Amygdala (tissue), 56 donors: ENCODE results near the gene LRRN3.

Source experiments
- DNase-seq, 56 donors: peaks; one replicate each; lab custom pipeline; 2025; lab: John Stamatoyannopoulos, UW

LRRN3 gene

DNA sequence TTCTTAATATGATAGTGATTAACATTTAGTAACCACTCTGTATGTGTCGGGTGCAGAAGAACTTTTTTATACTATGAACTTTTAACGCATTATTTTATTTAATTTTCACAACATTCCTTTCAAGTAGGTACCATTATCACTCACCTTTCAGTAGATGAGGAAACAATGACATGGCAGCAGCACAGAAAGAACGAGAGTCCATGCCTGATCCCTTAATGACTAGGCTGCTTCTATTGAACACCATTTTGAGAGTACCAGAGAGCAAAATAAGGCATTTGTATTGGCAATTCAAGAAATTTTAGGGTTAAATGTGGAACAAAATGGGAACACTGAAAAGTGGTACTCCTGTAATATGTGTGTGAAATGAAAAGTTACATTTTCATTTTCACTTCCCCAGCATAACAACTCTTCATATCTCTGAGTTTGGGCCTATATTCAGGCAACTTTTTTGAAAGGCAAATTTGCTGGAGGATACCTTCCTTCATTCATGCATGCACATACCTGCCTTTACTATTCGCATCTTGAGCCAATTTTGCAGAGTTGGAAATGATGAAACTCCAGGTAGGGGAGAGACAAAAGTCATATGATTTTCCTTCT is 12.8 kb downstream of the LRRN3 start:
- no peak for DNase-seq

DNA sequence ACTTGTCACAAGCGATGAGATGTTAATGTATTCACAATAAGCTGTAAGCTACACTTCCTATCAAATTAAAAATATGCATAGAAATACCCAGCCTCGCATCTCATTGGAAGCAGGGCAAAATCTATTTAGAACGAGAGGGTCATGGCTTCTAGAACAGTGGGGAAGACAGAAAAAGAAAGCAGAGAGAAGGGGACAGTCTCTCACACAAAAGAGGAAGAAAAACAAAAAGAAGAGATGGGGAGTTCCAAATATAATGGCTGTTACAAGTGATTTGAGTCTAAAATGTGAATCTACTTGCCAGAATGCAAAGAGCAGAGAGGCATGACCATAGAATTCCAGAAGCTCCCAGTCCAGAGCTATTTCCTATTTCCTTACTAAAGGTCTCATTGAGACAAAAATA is 13.8 kb downstream of the LRRN3 start:
- no peak for DNase-seq

DNA sequence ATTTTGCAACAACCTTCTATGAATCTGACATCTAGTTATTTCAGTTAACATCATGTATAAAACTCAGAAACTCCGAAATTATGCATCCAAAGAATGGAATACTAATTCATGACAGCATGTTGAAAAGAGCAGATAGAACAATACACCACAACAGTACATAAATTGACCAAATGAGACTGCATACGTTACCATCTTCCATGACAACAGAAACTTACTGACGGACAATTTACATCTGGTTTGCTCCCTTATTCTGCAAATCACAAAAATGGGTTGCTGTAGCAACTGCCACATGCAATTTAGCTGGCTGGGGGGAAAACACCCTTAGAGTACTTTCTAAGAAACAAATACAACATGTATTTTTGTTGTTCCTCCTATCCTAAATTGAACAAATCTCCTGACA is 14.3 kb downstream of the LRRN3 start:
- no peak for DNase-seq

DNA sequence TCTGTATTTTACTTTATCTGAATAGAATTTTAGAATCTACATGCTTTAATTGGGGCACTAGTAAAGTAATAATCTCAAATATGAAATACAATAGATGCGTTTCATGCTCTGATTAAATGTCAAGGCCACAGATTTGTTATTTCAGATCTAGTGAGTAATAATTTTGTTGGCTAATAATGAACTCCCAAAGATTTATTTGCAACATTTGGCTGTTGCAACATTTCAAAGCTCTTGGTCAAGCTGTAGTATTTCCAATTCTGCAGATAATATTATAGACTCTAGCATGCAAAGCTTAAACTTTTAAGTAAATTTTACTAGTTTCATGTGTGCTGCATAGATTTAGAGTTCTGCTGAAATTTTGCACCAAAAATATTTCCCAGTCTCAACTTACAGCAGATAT is 16.7 kb downstream of the LRRN3 start:
- no peak for DNase-seq

DNA sequence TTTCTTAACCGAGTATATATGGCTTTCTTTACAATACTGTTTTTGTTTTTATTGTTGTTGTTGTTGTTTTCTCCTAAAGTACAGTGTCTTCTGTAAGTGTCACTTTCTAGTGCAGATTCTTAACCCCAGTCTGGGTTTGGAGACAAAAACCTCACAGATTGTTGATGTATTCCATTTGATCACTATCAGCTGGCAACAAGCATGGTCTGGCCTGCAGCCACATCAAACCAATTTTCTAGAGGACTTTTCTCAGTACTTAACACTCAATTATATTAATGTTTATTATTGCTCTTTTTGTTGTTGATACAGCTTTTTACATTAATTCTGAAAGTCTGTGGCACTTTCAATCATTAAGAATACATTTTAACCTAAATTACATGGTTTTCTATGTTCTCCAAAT is 17.1 kb downstream of the LRRN3 start:
- DNase-seq = no peak

DNA sequence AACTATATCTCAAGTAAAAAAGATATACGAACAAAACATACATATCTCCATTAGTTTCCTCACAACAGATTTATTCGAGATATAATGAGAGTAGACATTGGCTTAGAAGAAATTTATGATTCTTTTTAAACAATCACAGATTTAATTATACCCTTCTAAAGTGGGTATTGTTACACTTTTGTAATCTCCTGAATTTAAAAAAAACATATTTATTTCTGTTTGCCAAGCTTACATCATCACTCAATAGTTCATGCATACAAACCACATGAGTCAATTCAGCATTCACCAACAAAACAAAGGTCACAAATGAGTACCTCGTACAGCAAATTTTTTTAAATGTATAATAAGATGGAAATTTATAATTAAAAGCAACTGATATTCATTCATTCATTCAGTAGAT is 17.6 kb downstream of the LRRN3 start:
- no peak for DNase-seq

DNA sequence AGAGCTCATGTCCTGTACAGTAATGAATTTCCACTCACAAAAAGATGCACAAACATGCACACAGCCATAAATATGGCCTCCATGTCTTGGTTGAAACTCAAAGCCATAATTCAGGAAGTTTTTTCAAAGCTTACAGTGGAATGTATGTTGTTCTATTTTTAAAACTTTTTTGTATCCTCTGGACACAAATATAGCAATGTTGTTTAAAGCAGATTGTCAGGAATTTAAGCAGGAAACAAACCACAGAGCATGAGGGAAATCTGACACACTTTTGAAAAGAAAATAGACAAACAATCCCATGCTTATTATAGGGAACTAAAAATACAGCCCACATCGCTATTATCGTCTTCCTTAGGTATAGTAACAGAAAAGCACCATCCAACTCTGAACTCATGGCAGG is 21.5 kb downstream of the LRRN3 start:
- DNase-seq = no peak

DNA sequence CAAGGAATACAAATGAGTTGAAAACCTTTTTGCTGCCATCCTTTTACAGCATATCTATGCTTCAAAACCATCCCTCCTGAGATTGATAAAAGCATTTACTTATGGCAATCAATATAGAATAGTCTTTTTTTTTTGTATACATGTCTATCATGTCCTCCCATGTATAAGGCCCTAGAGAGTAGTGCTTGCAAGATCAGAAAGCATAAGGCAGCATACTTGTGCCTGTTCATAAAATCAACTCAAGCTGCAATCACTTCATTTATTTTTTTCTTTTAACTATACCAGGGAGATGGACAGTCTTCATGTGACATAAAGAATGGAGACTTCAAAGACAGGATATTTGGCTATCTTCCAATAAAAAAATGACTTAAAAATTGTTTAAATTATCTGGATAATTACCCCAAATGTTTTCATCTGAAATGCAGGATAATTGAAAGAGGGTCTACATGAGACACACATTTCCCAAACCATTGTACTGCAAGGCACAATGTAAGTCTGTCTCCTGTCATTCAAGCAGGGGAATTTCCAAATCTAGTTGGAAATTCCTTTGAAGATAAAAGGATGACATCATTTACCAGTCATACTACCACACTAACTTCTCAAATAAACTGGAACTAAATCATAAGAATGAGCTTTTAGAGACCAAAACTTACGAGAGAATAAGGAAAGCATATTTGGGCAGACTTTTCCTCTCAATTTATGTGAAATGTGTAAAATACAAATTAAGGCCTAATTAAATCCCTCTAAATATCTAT is 22.5 kb downstream of the LRRN3 start:
- DNase-seq = no peak

DNA sequence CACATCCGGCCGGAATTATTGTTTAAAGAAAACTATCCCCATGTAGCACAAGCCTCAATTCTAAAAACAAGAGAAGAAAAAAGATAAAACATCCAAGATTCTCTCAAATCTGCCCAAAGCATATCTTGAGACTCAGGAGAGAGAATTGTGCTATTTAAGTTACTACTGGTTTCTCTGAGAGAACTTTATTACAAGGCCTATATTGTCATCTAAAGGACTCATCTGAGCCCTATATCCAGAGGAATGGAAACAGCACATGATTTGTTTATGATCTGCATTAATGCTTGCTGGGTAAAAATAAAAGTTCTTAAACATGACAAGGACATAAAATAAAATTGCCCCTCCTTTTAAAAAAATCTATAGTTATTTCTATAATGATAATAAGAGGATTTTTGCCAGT is 25.0 kb downstream of the LRRN3 start:
- DNase-seq = no peak

DNA sequence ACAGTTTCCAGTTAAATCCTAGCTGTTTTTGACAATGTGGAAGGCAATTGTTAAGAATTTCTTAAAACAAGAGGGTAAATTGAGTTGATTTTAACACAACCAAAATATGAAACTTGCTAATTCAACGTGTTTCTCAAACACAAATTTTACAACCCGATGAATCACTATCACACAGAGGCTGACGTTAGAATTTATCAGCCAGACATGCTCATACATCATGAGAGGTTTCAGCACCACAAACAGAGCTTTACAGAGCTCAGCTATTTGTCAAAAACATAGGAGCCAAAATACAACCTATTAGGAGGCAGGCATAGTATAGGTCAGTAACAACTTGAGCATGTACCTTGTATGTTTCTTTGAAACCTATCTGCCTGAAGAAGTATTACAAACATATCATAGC is 36.1 kb downstream of the LRRN3 start:
- DNase-seq = no peak

DNA sequence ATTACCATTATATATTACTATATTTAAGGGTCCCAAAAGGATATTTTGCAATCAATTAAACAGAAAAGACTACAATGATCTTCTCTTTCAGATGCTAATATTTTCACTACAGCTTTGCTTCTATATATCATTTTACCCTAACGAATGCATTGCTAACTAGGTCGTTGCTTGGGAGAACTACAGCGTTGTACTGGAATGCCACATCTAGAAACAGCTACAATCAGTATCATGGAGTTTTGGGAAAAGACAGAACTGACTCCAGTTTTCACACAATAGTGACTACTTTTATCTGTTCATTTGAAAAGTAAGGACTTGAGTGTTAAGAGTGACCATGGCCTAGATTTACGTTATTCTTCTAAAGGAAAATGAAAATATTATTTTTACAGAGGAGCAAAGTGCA is 38.5 kb downstream of the LRRN3 start:
- no peak for DNase-seq

DNA sequence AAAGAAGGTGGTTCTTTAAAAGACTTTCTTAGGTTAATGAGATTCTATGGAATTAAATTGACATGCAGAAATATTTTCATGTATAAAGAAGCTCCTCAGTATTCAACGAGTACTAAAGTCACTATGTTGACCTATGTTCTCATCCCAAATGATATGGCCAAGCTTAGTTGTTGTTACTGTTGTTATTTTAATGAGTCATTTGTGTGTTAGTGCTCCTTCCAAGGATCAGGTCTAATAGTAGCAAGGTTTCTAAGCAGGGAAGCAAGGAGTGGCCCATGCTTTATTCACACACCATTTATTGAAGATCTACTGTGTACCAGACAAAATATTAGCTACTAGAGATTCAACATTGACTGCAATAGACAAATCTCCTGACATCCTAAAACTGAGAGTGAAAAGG is 41.9 kb downstream of the LRRN3 start:
- DNase-seq = no peak

DNA sequence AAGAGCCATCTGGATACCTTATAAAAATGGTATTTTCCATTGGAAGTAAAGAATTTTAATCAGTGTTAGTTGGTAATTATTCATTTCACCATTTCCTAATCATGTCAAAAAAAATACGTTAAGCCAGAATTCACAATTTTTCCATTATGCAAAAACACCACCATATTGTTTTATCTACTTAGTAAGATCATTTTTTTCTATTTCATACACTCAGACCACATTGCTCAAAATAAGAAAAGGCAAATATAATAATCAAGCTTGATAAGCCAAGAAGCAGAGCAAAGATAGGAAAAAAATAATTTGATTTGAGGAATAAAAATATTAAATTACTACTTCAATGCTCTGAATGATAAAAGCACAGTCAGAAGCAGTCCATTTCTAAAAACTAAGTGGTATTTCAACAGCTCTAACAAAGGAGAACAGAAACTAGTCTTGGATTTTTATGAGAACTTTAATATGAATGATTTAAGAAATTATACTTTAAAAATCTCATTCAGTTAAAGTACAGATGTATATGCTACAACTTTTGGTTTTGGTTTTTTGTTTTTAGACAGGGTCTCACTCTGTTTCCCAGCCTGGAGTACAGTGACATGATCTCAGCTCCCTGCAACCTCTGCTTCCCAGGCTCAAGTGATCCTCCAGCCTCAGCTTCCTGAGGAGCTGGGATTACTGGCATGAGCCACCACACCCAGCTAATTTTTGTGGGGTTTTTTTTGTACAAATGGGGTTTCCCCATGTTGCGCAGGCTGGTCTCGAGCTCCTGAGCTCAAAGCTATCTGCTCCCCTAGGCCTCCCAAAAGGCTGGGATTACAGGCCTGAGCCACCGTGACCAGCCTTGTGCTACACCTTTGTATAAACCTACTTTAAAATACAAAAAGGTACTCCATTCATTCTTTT is 46.6 kb downstream of the LRRN3 start:
- DNase-seq = peak in 2 of 56 donors; percentile 0 to 13

DNA sequence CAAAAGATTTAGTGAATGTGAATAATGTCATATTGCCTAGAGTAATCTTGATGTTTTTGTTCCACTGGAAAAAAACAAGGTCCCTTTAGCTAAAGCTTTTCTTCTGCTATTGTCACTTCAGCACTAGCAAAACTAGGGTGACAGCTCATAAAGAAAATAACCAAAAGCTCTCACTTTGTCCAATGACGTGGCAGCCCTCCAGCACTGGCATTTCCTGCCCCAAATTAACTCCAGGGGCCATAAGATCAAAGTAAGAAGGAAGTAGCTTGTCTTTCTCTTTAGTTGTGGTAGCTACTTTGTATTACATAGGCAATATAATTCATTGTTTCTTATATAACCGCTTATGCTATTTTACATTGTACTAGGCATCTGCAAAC is 47.3 kb downstream of the LRRN3 start:
- peak in 13 of 56 donors; percentile 0 to 42 (median 4) for DNase-seq

DNA sequence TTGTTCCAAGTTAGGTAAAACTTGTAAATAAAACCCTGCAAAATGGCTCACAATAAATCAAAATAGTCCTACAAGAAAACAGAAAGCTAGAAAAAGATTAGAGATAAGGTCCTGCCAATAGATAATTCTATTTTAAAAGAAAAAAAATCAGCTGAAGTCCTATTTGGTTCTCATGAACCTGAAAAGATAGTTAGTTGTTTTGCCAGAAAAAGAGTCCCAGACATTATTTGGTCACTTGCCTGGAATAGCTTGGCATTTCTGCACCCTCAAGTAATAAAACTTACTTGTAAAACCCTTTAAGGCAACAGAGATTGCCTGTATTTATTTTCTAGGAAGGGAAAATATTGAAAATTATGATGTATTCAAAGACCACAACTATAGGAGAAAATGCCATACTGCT is 47.7 kb downstream of the LRRN3 start:
- no peak for DNase-seq

DNA sequence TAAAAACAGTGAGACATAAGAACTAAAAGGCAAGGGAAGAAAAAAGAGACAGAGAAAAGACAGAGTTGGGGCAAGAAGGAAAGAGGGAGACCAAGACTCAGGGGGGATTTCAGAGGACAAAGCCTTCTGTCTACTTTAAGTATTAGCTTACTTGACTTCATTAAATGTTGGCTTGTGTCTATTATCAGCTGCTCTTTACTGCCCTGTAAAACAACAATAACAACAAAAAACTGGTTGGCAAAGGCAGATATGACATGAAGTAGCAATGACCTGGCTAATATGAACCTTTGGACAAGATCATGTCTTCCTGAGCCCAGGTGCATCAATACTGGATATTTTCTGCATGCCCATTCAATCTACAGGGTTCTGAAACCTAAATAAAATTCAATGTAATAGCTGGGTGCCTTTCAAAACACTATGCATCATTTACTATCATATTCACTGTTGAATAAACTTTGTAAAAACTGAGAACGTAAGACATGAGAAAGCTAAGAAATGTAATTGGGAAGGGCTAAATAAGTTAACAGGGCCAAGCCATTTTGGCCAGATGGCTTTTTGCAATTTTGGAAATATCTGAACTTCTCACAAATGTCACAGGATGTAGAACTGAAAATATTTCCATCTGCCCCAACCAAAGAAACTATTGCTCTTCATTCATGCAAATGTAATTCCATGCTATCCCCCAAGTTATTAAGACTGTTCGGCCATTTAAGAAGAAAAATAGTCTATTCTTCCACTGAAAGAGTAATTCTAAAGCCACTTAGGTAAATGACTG is 49.4 kb downstream of the LRRN3 start:
- no peak for DNase-seq

DNA sequence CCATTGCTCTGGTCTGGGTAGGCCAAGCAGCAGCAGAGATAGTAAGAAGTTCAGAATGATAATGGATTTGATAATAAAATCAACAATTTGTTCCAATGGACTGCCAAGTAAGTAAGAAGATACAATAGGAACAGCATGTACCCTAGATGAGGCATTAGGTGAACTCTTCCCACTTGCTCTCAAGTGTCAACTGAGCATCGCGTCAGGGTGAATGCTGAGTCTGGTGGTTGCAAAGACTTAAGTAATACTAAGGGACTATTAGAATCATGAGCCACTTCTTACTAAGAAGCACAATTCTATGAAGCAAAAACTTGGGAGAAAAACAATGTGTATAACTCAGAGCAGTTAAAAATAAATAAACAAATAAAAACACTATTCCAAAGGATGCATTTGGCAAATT is 54.5 kb downstream of the LRRN3 start:
- no peak for DNase-seq

DNA sequence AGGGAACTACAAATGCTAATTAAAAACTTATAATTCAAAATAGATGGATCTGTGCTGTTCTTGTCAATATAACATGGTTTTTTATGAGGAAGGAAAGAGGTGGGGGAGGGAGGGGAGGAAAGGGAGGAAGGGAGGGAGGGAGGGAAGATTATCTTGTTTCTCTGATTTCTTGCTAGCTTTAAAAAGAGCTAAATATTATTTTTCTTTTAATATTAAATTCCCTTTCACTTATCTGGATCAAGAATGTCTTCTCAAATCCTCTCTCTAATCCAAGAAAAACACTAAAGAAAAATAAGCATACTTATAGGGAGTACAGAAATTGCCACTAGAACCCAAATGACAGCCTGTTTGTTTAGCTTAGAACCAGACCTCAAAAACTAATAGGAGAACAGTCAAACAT is 55.2 kb downstream of the LRRN3 start:
- DNase-seq = no peak

DNA sequence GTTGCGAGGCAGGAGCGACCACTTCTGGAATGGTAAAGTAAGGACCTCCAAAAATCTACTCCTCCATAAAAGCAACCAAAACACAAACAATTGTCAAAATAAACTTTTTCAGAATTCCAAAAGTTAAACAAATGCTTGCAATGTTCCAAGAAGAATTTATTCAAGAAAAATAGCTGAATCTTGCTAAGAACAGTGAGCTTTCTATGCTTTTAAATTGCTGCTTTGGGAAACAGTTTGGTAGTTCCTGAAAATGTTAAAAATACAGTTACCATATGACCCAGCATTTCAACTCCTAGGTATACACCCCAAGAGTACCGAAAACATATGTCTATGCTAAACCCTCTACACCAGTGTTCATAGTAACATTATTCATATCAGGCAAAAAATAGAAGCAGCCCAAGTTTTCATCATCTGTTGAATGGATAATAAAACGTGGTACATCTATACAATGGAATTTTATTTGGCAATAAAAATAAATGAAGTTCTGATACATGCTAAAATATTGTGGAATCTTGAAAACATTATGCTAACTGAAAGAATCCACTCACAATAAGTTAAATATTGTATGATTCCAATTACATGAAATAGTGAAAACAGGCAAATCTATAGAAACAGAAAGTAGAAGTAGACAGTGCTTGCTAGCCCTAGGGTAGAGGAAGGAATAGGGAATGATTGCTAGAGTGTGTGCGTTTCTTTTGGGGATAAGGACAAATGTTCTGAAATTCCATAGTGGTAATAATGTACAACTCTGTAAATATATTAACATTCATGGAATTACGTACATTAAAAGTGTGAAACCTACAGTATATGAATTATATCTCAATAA is 57.0 kb downstream of the LRRN3 start:
- DNase-seq = no peak

DNA sequence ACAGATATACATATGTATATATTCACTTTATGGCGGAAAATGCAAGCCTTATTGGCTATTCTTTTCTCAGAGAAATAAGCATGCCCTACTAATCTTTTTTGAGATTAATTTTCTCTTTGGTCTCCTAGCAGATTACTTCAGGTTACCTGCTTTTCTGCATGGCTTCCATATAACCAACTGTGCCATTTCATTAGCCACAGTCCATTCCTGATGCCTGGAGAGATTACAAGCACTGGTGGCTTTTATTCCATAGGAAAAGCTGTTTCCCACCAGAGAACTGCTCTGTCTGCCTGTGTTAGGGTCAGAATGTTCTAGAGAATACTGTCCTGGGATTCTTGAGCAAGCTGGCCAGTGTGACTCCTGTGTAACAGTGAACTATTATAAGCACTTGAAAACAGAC is 59.8 kb downstream of the LRRN3 start:
- no peak for DNase-seq
